Mucosa of stomach (tissue), 1 donor: Measurements from ENCODE around the gene IL11.

ENCODE experiments used
- H3K27me3 ChIP-seq: one replicate; pipeline ENCODE4 v1.7.0; 2013; ENCODE audit warnings: mild to moderate bottlenecking, low read length; ENCODE audit not compliant: control insufficient read depth, insufficient read depth
- H3K36me3 ChIP-seq: one replicate; pipeline ENCODE4 v1.7.0; 2013; ENCODE audit warnings: low read length; ENCODE audit not compliant: control insufficient read depth, insufficient read depth
- H3K4me1 ChIP-seq: one replicate; pipeline ENCODE4 v1.7.0; 2013; ENCODE audit warnings: mild to moderate bottlenecking, low read length; ENCODE audit not compliant: control insufficient read depth, insufficient read depth
- H3K4me3 ChIP-seq: one replicate; pipeline ENCODE4 v1.7.0; 2013; ENCODE audit warnings: low read length
- H3K9ac ChIP-seq: one replicate; pipeline ENCODE4 v1.7.0; 2013; ENCODE audit warnings: mild to moderate bottlenecking, low read length, moderate library complexity
- H3K9me3 ChIP-seq: one replicate; pipeline ENCODE4 v1.7.0; 2013; ENCODE audit warnings: mild to moderate bottlenecking, low read length, moderate library complexity; ENCODE audit not compliant: control insufficient read depth
- donor health status: Pancreatic carcinoma.

Gene IL11

GRCh38 chr19:55320844-55321419, 49.3 kb downstream of the IL11 start:
- Histone ChIP-seq H3K27me3 (peaks cover 6% of the 10 kb centered on the region), H3K4me1 (peaks cover 23% of the 10 kb centered on the region), H3K9me3 (no peaks in the 10 kb centered on the region), H3K4me3 (no peak overlapping the region), H3K9ac (no peak overlapping the region), H3K36me3 (no peaks in the 10 kb centered on the region)

DNA sequence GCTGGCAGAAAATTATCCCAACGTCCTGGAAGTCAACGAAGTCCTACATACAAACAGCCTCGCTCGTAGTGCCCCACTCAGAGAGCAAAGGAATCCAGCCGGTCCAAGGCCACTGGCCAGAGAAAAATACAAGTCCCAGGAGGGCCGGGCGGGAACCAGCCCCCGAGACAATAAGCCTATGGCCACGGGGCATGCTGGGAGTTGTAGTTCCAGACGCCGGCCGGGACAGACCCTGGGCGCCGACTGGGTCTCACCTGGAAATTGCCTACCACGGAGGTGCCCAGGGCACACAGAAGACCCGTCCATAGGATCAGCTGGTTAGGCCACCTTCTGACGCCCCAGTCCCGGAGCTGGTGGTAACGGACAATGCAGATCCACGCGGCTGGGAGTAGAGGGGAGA, 50.5 kb downstream of the IL11 start:
- no peak overlapping the region for H3K9ac ChIP-seq
- no peak overlapping the region for H3K4me3 ChIP-seq
- peaks cover 23% of the 10 kb centered on the region for H3K4me1 ChIP-seq
- H3K27me3 ChIP-seq: peaks cover 6% of the 10 kb centered on the region
- no peaks in the 10 kb centered on the region for H3K9me3 ChIP-seq
- H3K36me3 ChIP-seq: no peaks in the 10 kb centered on the region

- Histone ChIP-seq H3K36me3 (no peaks in the 10 kb centered on the region), H3K9me3 (no peaks in the 10 kb centered on the region), H3K4me1 (peaks cover 8% of the 10 kb centered on the region), H3K4me3 (no peak overlapping the region), H3K27me3 (peaks cover 6% of the 10 kb centered on the region), H3K9ac (no peak overlapping the region)
These were observed 53.6 kb downstream of the IL11 start for GRCh38 chr19:55316646-55317045.

DNA sequence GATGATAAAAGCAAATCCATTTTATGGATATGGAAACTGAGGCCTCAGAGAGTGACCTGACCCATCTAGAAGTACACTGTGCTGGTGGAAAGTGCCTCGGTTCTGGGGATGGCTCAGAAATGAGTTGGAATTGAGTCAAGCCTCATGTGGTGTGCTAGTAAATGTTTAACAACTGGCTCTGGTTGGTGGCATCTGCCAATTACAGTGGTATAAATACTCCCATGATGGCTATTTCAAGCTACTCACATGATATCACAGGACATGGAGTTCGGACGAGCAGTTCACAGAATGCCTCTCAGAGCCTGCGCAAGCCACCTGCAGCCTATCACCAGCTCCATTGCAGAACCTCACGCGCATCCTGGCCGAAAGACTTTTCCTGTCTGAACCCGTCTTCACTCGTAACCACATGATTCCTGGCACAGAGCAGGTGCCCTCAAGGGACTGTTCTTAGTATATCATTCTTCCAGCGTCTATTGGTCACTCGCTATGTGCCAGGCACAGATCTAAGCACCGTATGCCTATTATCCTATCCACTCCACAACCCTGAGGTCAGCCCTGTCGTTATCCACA, 54.2 kb downstream of the IL11 start:
- H3K9ac ChIP-seq: no peak overlapping the region
- H3K4me1 ChIP-seq: peaks cover 2% of the 10 kb centered on the region
- no peaks in the 10 kb centered on the region for H3K36me3 ChIP-seq
- no peak overlapping the region for H3K4me3 ChIP-seq
- H3K27me3 ChIP-seq: peaks cover 6% of the 10 kb centered on the region
- H3K9me3 ChIP-seq: no peaks in the 10 kb centered on the region

- H3K36me3 ChIP-seq: no peaks in the 10 kb centered on the region
- no peaks in the 10 kb centered on the region for H3K4me1 ChIP-seq
- no peak overlapping the region for H3K4me3 ChIP-seq
These were observed 55.9 kb downstream of the IL11 start for GRCh38 chr19:55314396-55314795.

More at GRCh38 chr19:55314396-55314795, 55.9 kb downstream of the IL11 start:
- Histone ChIP-seq H3K9me3 (no peaks in the 10 kb centered on the region), H3K27me3 (no peaks in the 10 kb centered on the region), H3K9ac (no peak overlapping the region)
